IMR-90 (cell line): Measurements from ENCODE around the gene STKLD1. TPM values are rescaled to one million over a fixed set of nuclear protein-coding genes. Genes with fewer than 3 reads are reported as not detected.

Experiments
- ATAC-seq: fragments of 200-7000 bp; cut with Tn5 transposase; 2 replicates; pipeline ENCODE4 v1.9.1; 2020; ENCODE audit warnings: low read depth, mild to moderate bottlenecking, moderate library complexity
- BruUV-seq: library from RNA; stranded (reverse); fragments of 400-500 nt; replicated peaks from 2 replicates; lab custom pipeline; 2021; lab: Mats Ljungman, UMichigan
- CTCF ChIA-PET: fragments of 300-600 bp; formaldehyde crosslinking; extraction: SDS; loops from one replicate; lab custom pipeline; 2021; ENCODE audit warnings: antibody characterized with exemption; lab: Yijun Ruan, JAX
- POLR2A ChIA-PET: fragments of 300-600 bp; sonication (Branson Sonifier 250); formaldehyde crosslinking; loops from one replicate; lab custom pipeline; 2022; ENCODE audit warnings: antibody characterized with exemption; ENCODE audit not compliant: unreplicated experiment; lab: Charles Lee
- DNase-seq: peaks from one replicate; pipeline ENCODE4 v3.0.0; 2013
- H2AFZ ChIP-seq: replicated peaks from 2 replicates; pipeline ENCODE3; 2013; ENCODE audit warnings: low read length, mild to moderate bottlenecking; ENCODE audit not compliant: poor library complexity
- H2AK5ac ChIP-seq: 2 replicates; pipeline ENCODE4 v1.6.1; 2013; ENCODE audit warnings: low read depth, low read length, inconsistent platforms
- H2AK9ac ChIP-seq: replicated peaks from 2 replicates; pipeline ENCODE3; 2013; ENCODE audit warnings: mild to moderate bottlenecking, low read depth, low read length, moderate library complexity; ENCODE audit not compliant: poor library complexity
- H2BK120ac ChIP-seq: 2 replicates; pipeline ENCODE4 v1.6.1; 2013; ENCODE audit warnings: low read depth, low read length, inconsistent platforms
- H2BK15ac ChIP-seq: 3 replicates; pipeline ENCODE4 v1.6.1; 2013; ENCODE audit warnings: low read depth, low read length, inconsistent platforms
- H2BK20ac ChIP-seq: 2 replicates; pipeline ENCODE4 v1.6.1; 2013; ENCODE audit warnings: low read depth, mild to moderate bottlenecking, inconsistent platforms, low read length, moderate library complexity
- H2BK5ac ChIP-seq: 2 replicates; pipeline ENCODE4 v1.6.1; 2013; ENCODE audit warnings: mild to moderate bottlenecking, low read depth, low read length, inconsistent platforms; ENCODE audit not compliant: poor library complexity, severe bottlenecking
- H3K14ac ChIP-seq: replicated peaks from 2 replicates; pipeline ENCODE4 v1.6.1; 2013; ENCODE audit warnings: low read depth, low read length, inconsistent platforms
- H3K18ac ChIP-seq: 2 replicates; pipeline ENCODE4 v1.6.1; 2013; ENCODE audit warnings: low read depth, low read length, control low read depth
- H3K23ac ChIP-seq: 2 replicates; pipeline ENCODE4 v1.6.1; 2013; ENCODE audit warnings: low read depth, low read length, inconsistent platforms
- H3K27ac ChIP-seq: 2 replicates; pipeline ENCODE4 v1.5.1; 2013; ENCODE audit warnings: mild to moderate bottlenecking, control low read depth, low read length; ENCODE audit not compliant: insufficient read depth
- H3K27me3 ChIP-seq: 2 replicates; pipeline ENCODE4 v1.6.1; 2013; ENCODE audit warnings: low read length; ENCODE audit not compliant: control insufficient read depth, insufficient read depth
- H3K36me3 ChIP-seq: 2 replicates; pipeline ENCODE4 v1.6.1; 2013; ENCODE audit warnings: low read length, mixed read lengths; ENCODE audit not compliant: control insufficient read depth, insufficient read depth
- H3K4ac ChIP-seq: 2 replicates; pipeline ENCODE4 v1.6.1; 2013; ENCODE audit warnings: low read depth, low read length, inconsistent platforms
- H3K4me1 ChIP-seq: 2 replicates; pipeline ENCODE4 v1.6.1; 2013; ENCODE audit warnings: low read length, mixed read lengths; ENCODE audit not compliant: control insufficient read depth, insufficient read depth
- H3K4me2 ChIP-seq: 2 replicates; pipeline ENCODE4 v1.6.1; 2013; ENCODE audit warnings: low read depth, mild to moderate bottlenecking, control low read depth, low read length, moderate library complexity
- H3K4me3 ChIP-seq: 2 replicates; pipeline ENCODE4 v1.5.1; 2013; ENCODE audit warnings: low read depth, mild to moderate bottlenecking, control low read depth, low read length, moderate library complexity; ENCODE audit not compliant: insufficient read depth
- H3K56ac ChIP-seq: 2 replicates; pipeline ENCODE4 v1.6.1; 2013; ENCODE audit warnings: low read length, inconsistent platforms; ENCODE audit not compliant: insufficient read depth; ENCODE audit errors: extremely low read depth
- H3K79me1 ChIP-seq, 2 experiments: 2 replicates each; pipeline ENCODE4 v1.6.1; 2013; ENCODE audit warnings: low read length in 2 of 2, inconsistent platforms in 1 of 2, low read depth in 1 of 2
- H3K9ac ChIP-seq: 2 replicates; pipeline ENCODE4 v1.6.1; 2013; ENCODE audit warnings: low read depth, low read length, control low read depth
- H3K9me1 ChIP-seq: 2 replicates; pipeline ENCODE4 v1.6.1; 2013; ENCODE audit warnings: low read length, inconsistent platforms; ENCODE audit not compliant: insufficient read depth
- H3K9me3 ChIP-seq: 2 replicates; pipeline ENCODE4 v1.6.1; 2013; ENCODE audit warnings: low read length; ENCODE audit not compliant: control insufficient read depth, insufficient read depth
- H4K20me1 ChIP-seq: 2 replicates; pipeline ENCODE4 v1.6.1; 2013; ENCODE audit warnings: low read length, inconsistent platforms; ENCODE audit not compliant: insufficient read depth
- H4K5ac ChIP-seq: 2 replicates; pipeline ENCODE4 v1.6.1; 2013; ENCODE audit warnings: mild to moderate bottlenecking, low read depth, low read length, control low read depth
- H4K8ac ChIP-seq, 2 experiments: 2 replicates each; pipeline ENCODE4 v1.6.1; 2013; ENCODE audit warnings: low read depth in 2 of 2, low read length in 2 of 2, control low read depth in 1 of 2, inconsistent platforms in 1 of 2
- H4K91ac ChIP-seq: 2 replicates; pipeline ENCODE4 v1.6.1; 2013; ENCODE audit warnings: low read depth, low read length, inconsistent platforms; ENCODE audit not compliant: insufficient read depth
- CEBPB ChIP-seq: IDR thresholded peaks from 2 replicates; pipeline ENCODE4 v1.6.1; 2012; ENCODE audit warnings: low read depth, low read length, improper control_type of control experiment
- CHD1 ChIP-seq: IDR thresholded peaks from 2 replicates; pipeline ENCODE4 v1.6.1; 2012; ENCODE audit warnings: low read depth, low read length, improper control_type of control experiment
- MAFK ChIP-seq: IDR thresholded peaks from 2 replicates; pipeline ENCODE4 v1.6.1; 2012; ENCODE audit warnings: low read depth, low read length, improper control_type of control experiment
- MXI1 ChIP-seq: IDR thresholded peaks from 2 replicates; pipeline ENCODE4 v1.6.1; 2012; ENCODE audit warnings: low read depth, mild to moderate bottlenecking, low read length, moderate library complexity, borderline replicate concordance
- NFE2L2 ChIP-seq: fragments of 150-350 bp; IDR thresholded peaks from 2 replicates; pipeline ENCODE4 v1.6.1; 2016; ENCODE audit warnings: low read depth, mild to moderate bottlenecking, low read length
- POLR2A ChIP-seq: IDR thresholded peaks from 2 replicates; pipeline ENCODE4 v1.6.1; 2012; ENCODE audit warnings: mild to moderate bottlenecking, low read depth, low read length
- RAD21 ChIP-seq: IDR thresholded peaks from 2 replicates; pipeline ENCODE4 v1.6.1; 2012; ENCODE audit warnings: low read length, improper control_type of control experiment
- RCOR1 ChIP-seq: IDR thresholded peaks from 2 replicates; pipeline ENCODE4 v1.6.1; 2012; ENCODE audit warnings: mild to moderate bottlenecking, low read length, improper control_type of control experiment; ENCODE audit not compliant: insufficient replicate concordance
- RFX5 ChIP-seq: IDR thresholded peaks from 2 replicates; pipeline ENCODE4 v1.8.0; 2012; ENCODE audit warnings: low read depth, mild to moderate bottlenecking, low read length, moderate library complexity
- SMC3 ChIP-seq: fragments of 150-350 bp; IDR thresholded peaks from 2 replicates; pipeline ENCODE4 v1.6.1; 2016; ENCODE audit warnings: low read depth, mild to moderate bottlenecking, antibody characterized with exemption, low read length, moderate library complexity
- WGBS, 2 experiments: methylation state at CpG; one replicate each; pipeline versions ENCODE4 v1.1.5 to v1.1.7; 2013; ENCODE audit warnings: missing lambda C conversion rate in 2 of 2; ENCODE audit not compliant: insufficient read length in 1 of 2; ENCODE audit errors: extremely low coverage in 2 of 2; 5-methylcytosine and 5-hydroxymethylcytosine counted together
- dilution Hi-C: fragments of 300-500 bp; cut with HindIII; formaldehyde crosslinking; loops from one replicate; pipeline ENCODE4 v1.14.3; 2018; ENCODE audit warnings: low sequenced_read_pairs; ENCODE audit not compliant: unreplicated experiment
- in situ Hi-C: fragments of 300-500 bp; cut with MboI; formaldehyde crosslinking; loops from 3 replicates; pipeline ENCODE4 v1.14.3; 2019; ENCODE audit warnings: low sequenced_read_pairs, inconsistent platforms, mixed read lengths
- intact Hi-C: fragments of 100-400 bp; cut with micrococcal nuclease; formaldehyde crosslinking; loops from 2 replicates; pipeline ENCODE4 v1.10.0; 2022
- polyA plus RNA-seq, 3 experiments: library from polyadenylated mRNA; depleted of rRNA; stranded (reverse); fragments of >200 nt; gene quantifications; 2 replicates each; pipeline ENCODE4 v1.2.3, GENCODE V29; 2012; ENCODE audit warnings: low replicate concordance in 1 of 3
- total RNA-seq: library from RNA; depleted of rRNA; stranded (reverse); fragments of >200 nt; gene quantifications from 2 replicates; pipeline ENCODE4 v1.2.3, GENCODE V29; 2012
- TF ChIP-seq, protein P1 (sequence below): conservative IDR thresholded peaks from 2 replicates; pipeline ENCODE4 v1.5.1; 2012; ENCODE audit warnings: mild to moderate bottlenecking, low read depth, low read length, improper control_type of control experiment
- TF ChIP-seq, protein P2 (sequence below): fragments of 150-350 bp; IDR thresholded peaks from 2 replicates; pipeline ENCODE4 v1.6.1; 2016; ENCODE audit warnings: low read depth, mild to moderate bottlenecking, low read length, moderate library complexity, borderline replicate concordance
- TF ChIP-seq, protein P3 (sequence below): fragments of 150-350 bp; IDR thresholded peaks from 2 replicates; pipeline ENCODE4 v1.6.1; 2017; ENCODE audit warnings: mild to moderate bottlenecking, antibody characterized with exemption, low read length, low read depth

STKLD1 gene
- total and polyA plus RNA-seq, 2 of the 4 experiments (the other 2 are of a cell fraction): 0.54 to 0.65 TPM

DNA sequence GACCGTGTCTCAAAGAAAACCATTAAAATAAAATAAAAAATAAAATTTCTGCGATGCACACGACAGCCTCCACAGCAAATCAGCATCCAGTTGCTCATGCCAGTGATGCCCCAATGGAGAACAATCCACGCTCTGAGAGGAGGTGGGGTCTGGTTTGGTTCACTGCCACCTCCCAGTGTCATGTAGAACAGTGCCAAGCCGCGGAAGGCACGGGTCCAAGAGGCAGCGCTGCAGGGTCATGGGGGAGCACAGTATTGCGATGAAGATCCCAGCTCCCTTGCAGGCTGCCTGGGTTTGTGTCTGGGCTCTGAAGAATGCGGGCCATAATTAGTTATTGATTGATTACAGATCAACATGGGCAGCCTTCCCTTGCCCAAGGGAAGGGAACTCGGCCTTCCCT is 77.5 kb downstream of the STKLD1 start:
- no peak overlapping the region for H2BK15ac ChIP-seq
- no peak overlapping the region for H4K91ac ChIP-seq
- ChIA-PET CTCF (no interaction called here), POLR2A (no interaction called here)
- no peak overlapping the region for H3K23ac ChIP-seq
- H3K36me3 ChIP-seq: no peaks in the 10 kb centered on the region
- H3K18ac ChIP-seq: no peak overlapping the region
- H3K4me3 ChIP-seq: no peak overlapping the region
- dilution Hi-C loops: no loop called here
- H3K9me1 ChIP-seq: no peaks in the 10 kb centered on the region
- H4K20me1 ChIP-seq: no peaks in the 10 kb centered on the region
- H3K56ac ChIP-seq: no peak overlapping the region
- in situ Hi-C loops: no loop called here
- no peak overlapping the region for H4K5ac ChIP-seq
- TF ChIP-seq SMC3 (no peak), RAD21 (no peak), CEBPB (no peak), NFE2L2 (no peak), CHD1 (no peak), RCOR1 (no peak), MXI1 (no peak), MAFK (no peak), RFX5 (no peak), POLR2A (no peak)
- TF ChIP-seq, protein P1, sequence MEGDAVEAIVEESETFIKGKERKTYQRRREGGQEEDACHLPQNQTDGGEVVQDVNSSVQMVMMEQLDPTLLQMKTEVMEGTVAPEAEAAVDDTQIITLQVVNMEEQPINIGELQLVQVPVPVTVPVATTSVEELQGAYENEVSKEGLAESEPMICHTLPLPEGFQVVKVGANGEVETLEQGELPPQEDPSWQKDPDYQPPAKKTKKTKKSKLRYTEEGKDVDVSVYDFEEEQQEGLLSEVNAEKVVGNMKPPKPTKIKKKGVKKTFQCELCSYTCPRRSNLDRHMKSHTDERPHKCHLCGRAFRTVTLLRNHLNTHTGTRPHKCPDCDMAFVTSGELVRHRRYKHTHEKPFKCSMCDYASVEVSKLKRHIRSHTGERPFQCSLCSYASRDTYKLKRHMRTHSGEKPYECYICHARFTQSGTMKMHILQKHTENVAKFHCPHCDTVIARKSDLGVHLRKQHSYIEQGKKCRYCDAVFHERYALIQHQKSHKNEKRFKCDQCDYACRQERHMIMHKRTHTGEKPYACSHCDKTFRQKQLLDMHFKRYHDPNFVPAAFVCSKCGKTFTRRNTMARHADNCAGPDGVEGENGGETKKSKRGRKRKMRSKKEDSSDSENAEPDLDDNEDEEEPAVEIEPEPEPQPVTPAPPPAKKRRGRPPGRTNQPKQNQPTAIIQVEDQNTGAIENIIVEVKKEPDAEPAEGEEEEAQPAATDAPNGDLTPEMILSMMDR: no peak
- TF ChIP-seq, protein P2, sequence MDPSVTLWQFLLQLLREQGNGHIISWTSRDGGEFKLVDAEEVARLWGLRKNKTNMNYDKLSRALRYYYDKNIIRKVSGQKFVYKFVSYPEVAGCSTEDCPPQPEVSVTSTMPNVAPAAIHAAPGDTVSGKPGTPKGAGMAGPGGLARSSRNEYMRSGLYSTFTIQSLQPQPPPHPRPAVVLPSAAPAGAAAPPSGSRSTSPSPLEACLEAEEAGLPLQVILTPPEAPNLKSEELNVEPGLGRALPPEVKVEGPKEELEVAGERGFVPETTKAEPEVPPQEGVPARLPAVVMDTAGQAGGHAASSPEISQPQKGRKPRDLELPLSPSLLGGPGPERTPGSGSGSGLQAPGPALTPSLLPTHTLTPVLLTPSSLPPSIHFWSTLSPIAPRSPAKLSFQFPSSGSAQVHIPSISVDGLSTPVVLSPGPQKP: no peak
- TF ChIP-seq, protein P3, sequence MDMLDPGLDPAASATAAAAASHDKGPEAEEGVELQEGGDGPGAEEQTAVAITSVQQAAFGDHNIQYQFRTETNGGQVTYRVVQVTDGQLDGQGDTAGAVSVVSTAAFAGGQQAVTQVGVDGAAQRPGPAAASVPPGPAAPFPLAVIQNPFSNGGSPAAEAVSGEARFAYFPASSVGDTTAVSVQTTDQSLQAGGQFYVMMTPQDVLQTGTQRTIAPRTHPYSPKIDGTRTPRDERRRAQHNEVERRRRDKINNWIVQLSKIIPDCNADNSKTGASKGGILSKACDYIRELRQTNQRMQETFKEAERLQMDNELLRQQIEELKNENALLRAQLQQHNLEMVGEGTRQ: no peak
- DNase-seq (no peak), ATAC-seq (no peak)
- H2BK5ac ChIP-seq: no peak overlapping the region
- no peaks in the 10 kb centered on the region for H3K9me3 ChIP-seq
- H3K79me1 ChIP-seq: no peaks in the 10 kb centered on the region
- H3K14ac ChIP-seq: no peak overlapping the region
- H3K4me2 ChIP-seq: no peak overlapping the region
- H4K8ac ChIP-seq: no peak overlapping the region
- BruUV-seq: no TSS peak
- H2BK20ac ChIP-seq: no peak overlapping the region
- H3K9ac ChIP-seq: no peak overlapping the region
- H2AFZ ChIP-seq: no peak overlapping the region
- no peak overlapping the region for H3K27ac ChIP-seq
- intact Hi-C loops: no loop called here
- H3K27me3 ChIP-seq: no peaks in the 10 kb centered on the region
- no peak overlapping the region for H2AK9ac ChIP-seq
- no peak overlapping the region for H2AK5ac ChIP-seq
- H2BK120ac ChIP-seq: no peak overlapping the region
- 10% methylated on average over 6 of the region's 11 CpGs; no CpG with 5 or more reads in 1 of the 2 experiments for whole genome bisulfite sequencing, 2 experiments
- no peaks in the 10 kb centered on the region for H3K4me1 ChIP-seq
- no peak overlapping the region for H3K4ac ChIP-seq
